Left ventricle myocardium superior (tissue), 1 donor: ENCODE measurements around the gene ACER1. TPM values are rescaled to one million over a fixed set of nuclear protein-coding genes. Genes with fewer than 3 reads are reported as not detected.

Source experiments
- total RNA-seq: library from RNA; stranded (reverse); fragmentation: NEBNext Ultra II Directional; extraction: Animal tissue kit (Norgen Biotek cat#: 25700); gene quantifications from one replicate; pipeline ENCODE4 v1.2.1, GENCODE V29; 2021
- donor health status: DM: no; HTN: yes; CAD: no; lungs with severe emphysema.

ACER1 gene
- total RNA-seq, 1 donor from 2014 or later: not detected

Other genes starting within 250 kb of the ACER1 start
- 4.8 TPM for gene RFX2, start 223.1 kb downstream of the ACER1 start, total RNA-seq
- gene ACSBG2, start 197.9 kb downstream of the ACER1 start, total RNA-seq: not detected
- 45.8 TPM for gene MLLT1, start 53.6 kb downstream of the ACER1 start, total RNA-seq
- 66.0 TPM for gene CLPP, start 27.9 kb upstream of the ACER1 start, total RNA-seq
- gene ALKBH7, start 39.2 kb upstream of the ACER1 start, total RNA-seq: 139 TPM
- 1.2 TPM for gene PSPN, start 42.3 kb upstream of the ACER1 start, total RNA-seq
- 30.9 TPM for gene GTF2F1, start 59.6 kb upstream of the ACER1 start, total RNA-seq
- 103 TPM for gene KHSRP, start 91.2 kb upstream of the ACER1 start, total RNA-seq
- gene SLC25A41, start 100.2 kb upstream of the ACER1 start, total RNA-seq: 0.25 TPM
- 110 TPM for gene SLC25A23, start 126.2 kb upstream of the ACER1 start, total RNA-seq
- gene CRB3, start 130.7 kb upstream of the ACER1 start, total RNA-seq: not detected
- 0.87 TPM for gene DENND1C, start 148.2 kb upstream of the ACER1 start, total RNA-seq
- 2.8 TPM for gene TUBB4A, start 168.7 kb upstream of the ACER1 start, total RNA-seq
- 1.0 TPM for gene TNFSF9, start 197.4 kb upstream of the ACER1 start, total RNA-seq